ENCODE data around the gene SLC4A9. TPM values are rescaled to one million over a fixed set of nuclear protein-coding genes. Genes with fewer than 3 reads are reported as not detected.

Gene SLC4A9
- total and polyA plus RNA-seq, 8 donors: 0.30 TPM; not detected in 7

DNA sequence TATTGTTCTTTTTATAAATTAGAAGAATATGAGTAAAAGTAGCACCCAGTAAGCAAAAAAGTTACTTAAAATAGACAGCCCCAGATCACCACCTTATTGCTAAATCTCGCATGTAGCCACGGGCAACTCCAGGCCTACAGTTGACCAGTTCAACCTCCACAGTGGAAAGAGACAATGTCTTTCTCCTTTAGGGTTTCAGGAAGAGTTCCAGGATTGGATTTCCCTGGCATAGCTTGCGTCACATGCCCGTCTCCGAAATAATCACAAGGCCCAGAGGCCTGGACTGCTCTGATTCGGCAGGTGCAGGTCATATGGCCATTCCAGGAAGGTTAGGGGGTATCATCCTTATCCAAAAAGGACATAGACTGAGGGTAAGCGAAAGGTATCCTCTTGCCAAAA lies 47.2 kb upstream of the SLC4A9 start:
- no peaks in the 10 kb centered on the region for H3K9me3 ChIP-seq
- no peak overlapping the region for H3K4me3 ChIP-seq
- no peak for TF ChIP-seq POLR2AphosphoS5 (IDR thresholded peaks at IDR 0.05)
- no peak for TF ChIP-seq POLR2A (IDR thresholded peaks at IDR 0.05)
- TF ChIP-seq, protein P1, sequence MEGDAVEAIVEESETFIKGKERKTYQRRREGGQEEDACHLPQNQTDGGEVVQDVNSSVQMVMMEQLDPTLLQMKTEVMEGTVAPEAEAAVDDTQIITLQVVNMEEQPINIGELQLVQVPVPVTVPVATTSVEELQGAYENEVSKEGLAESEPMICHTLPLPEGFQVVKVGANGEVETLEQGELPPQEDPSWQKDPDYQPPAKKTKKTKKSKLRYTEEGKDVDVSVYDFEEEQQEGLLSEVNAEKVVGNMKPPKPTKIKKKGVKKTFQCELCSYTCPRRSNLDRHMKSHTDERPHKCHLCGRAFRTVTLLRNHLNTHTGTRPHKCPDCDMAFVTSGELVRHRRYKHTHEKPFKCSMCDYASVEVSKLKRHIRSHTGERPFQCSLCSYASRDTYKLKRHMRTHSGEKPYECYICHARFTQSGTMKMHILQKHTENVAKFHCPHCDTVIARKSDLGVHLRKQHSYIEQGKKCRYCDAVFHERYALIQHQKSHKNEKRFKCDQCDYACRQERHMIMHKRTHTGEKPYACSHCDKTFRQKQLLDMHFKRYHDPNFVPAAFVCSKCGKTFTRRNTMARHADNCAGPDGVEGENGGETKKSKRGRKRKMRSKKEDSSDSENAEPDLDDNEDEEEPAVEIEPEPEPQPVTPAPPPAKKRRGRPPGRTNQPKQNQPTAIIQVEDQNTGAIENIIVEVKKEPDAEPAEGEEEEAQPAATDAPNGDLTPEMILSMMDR (IDR thresholded peaks at IDR 0.05): no peak
- no peak for TF ChIP-seq EP300 (IDR thresholded peaks at IDR 0.05)
- 80 to 92% (median 84%) methylated on average over 7 of the region's 7 CpGs for WGBS, 5 donors
- DNase-seq: no peak
- intact Hi-C loops (cut with DNase I; ENCODE audit: low total_unique reads): no loop called here
- H3K27ac ChIP-seq: peak overlapping the region in 4 of 5 donors; percentile 40 to 81 (median 66)
- H3K27me3 ChIP-seq: no peaks in the 10 kb centered on the region
- peaks cover 0 to 26% (median 7%) of the 10 kb centered on the region in 4 donors for H3K4me1 ChIP-seq
- no peaks in the 10 kb centered on the region for H3K36me3 ChIP-seq

DNA sequence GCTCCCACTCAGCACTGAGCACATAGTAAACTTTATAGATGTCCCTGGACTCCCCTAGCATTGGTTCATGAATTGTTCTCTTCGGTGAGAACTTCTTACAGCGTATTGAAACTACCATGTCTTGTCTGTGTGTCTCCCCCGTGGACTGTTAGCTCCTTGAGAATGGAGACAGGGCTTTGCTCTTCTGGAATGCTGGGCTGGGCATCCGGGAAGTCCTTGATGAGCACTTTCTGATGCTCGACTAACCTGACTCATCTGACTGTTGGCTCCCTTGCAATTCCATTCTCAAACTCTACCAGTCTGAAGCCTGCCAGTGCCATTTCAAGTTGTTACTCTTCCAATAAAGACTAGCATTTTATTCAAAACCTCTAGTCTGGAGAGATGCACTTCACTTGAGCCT lies 42.1 kb upstream of the SLC4A9 start:
- H3K36me3 ChIP-seq: no peaks in the 10 kb centered on the region
- no peak overlapping the region for H3K4me3 ChIP-seq
- TF ChIP-seq, protein P1 (IDR thresholded peaks at IDR 0.05): no peak
- TF ChIP-seq POLR2A (IDR thresholded peaks at IDR 0.05): no peak
- TF ChIP-seq POLR2AphosphoS5 (IDR thresholded peaks at IDR 0.05): no peak
- TF ChIP-seq EP300 (IDR thresholded peaks at IDR 0.05): no peak
- intact Hi-C loops (cut with DNase I; ENCODE audit: low total_unique reads): no loop called here
- H3K9me3 ChIP-seq: no peaks in the 10 kb centered on the region
- peaks cover 9 to 22% (median 10%) of the 10 kb centered on the region in 4 donors for H3K4me1 ChIP-seq
- H3K27ac ChIP-seq: no peak overlapping the region
- 83 to 91% (median 89%) methylated on average over 5 of the region's 5 CpGs for WGBS, 5 donors
- DNase-seq: no peak
- no peaks in the 10 kb centered on the region for H3K27me3 ChIP-seq

DNA sequence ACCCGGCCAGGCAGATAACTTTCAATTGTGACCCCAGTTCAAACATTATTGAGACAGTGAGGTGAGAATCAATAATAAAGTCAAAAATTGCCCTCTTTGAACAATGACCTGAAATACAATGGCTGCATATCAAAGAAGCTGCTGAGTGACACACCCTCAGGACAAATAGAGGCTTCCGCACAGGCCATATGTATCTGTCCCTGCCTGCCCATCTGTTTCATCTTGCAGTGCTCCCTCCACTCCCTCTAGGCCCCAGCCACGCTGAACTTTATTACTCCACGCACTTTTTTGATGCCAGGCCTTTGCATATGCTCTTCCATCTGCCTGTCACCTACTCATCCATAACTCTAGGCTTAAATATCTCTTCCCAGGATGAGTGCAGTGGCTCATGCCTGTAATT lies 41.2 kb upstream of the SLC4A9 start:
- intact Hi-C loops (cut with DNase I; ENCODE audit: low total_unique reads): no loop called here
- Histone ChIP-seq H3K36me3 (no peaks in the 10 kb centered on the region), H3K4me3 (no peak overlapping the region), H3K9me3 (no peaks in the 10 kb centered on the region), H3K27ac (no peak overlapping the region), H3K27me3 (no peaks in the 10 kb centered on the region), H3K4me1 (peaks cover 18 to 29% (median 20%) of the 10 kb centered on the region in 4 donors)
- DNase-seq: no peak
- WGBS, 5 donors: 78 to 93% (median 81%) methylated on average over 4 of the region's 4 CpGs
- TF ChIP-seq POLR2A (IDR thresholded peaks at IDR 0.05) (no peak), EP300 (IDR thresholded peaks at IDR 0.05) (no peak), POLR2AphosphoS5 (IDR thresholded peaks at IDR 0.05) (no peak)
- TF ChIP-seq, protein P1 (IDR thresholded peaks at IDR 0.05): no peak

DNA sequence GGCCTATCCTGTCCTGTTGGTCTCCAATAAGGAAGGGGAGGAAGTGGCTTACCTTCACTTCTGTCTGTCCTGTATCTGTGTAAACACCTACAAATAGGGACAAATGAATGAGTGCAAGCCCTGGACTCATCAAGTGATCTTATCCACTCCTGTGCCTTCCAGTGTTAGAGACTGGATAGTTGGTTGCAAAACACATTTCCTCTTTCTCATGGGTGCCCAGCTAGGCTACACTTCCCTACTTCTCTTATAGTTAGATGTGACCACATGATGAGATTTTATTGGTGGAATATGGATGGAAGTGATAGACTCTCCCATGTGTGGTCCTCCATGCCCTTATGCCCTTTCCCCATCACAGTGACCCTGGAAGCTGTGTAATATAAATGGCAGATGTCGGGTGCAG lies 40.2 kb upstream of the SLC4A9 start:
- H3K27ac ChIP-seq: no peak overlapping the region
- TF ChIP-seq EP300 (IDR thresholded peaks at IDR 0.05) (no peak), POLR2A (IDR thresholded peaks at IDR 0.05) (no peak), POLR2AphosphoS5 (IDR thresholded peaks at IDR 0.05) (no peak)
- TF ChIP-seq, protein P1 (IDR thresholded peaks at IDR 0.05): no peak
- DNase-seq: no peak
- WGBS, 5 donors: 89 to 100% (median 95%) methylated on average over 1 of the region's 1 CpG
- no peaks in the 10 kb centered on the region for H3K27me3 ChIP-seq
- H3K9me3 ChIP-seq: no peaks in the 10 kb centered on the region
- intact Hi-C loops (cut with DNase I; ENCODE audit: low total_unique reads): no loop called here
- H3K4me1 ChIP-seq: peaks cover 28 to 40% (median 30%) of the 10 kb centered on the region in 4 donors
- H3K36me3 ChIP-seq: no peaks in the 10 kb centered on the region
- H3K4me3 ChIP-seq: no peak overlapping the region
